ENCODE results near the gene SLC15A1.

GRCh38 chr13:98746968-98747367 lies 5.5 kb downstream of the SLC15A1 start:
- no peak for TF ChIP-seq CTCF (IDR thresholded peaks at IDR 0.05; ENCODE audit: low read length)
- no peak for TF ChIP-seq EZH2 (optimal IDR thresholded peaks at IDR 0.05; ENCODE audit: low read depth, low read length)
- TF ChIP-seq EZH2phosphoT487 (IDR thresholded peaks at IDR 0.05; ENCODE audit: low read length), result no peak

Measured in MM.1S (cell line).